H9 (cell line): Measurements from ENCODE around the gene SPATS2. TPM values are rescaled to one million over a fixed set of nuclear protein-coding genes. Genes with fewer than 3 reads are reported as not detected.

Experiments
- DNase-seq: peaks from one replicate; pipeline ENCODE4 v3.0.0-alpha.2; 2017
- H2AFZ ChIP-seq: one replicate; pipeline ENCODE4 v1.6.1; 2013; ENCODE audit warnings: mild to moderate bottlenecking, low read length, control low read depth, moderate library complexity
- H2AK5ac ChIP-seq: 2 replicates; pipeline ENCODE4 v1.6.1; 2013; ENCODE audit warnings: low read length, control low read depth, mixed read lengths; ENCODE audit not compliant: insufficient read length
- H2BK120ac ChIP-seq: one replicate; pipeline ENCODE4 v1.6.1; 2013; ENCODE audit warnings: low read depth, mild to moderate bottlenecking, low read length, control low read depth, inconsistent platforms; ENCODE audit not compliant: poor library complexity, severe bottlenecking
- H2BK12ac ChIP-seq: 2 replicates; pipeline ENCODE4 v1.6.1; 2013; ENCODE audit warnings: low read length, control low read depth, mixed read lengths, low read depth; ENCODE audit not compliant: insufficient read length
- H2BK15ac ChIP-seq: 2 replicates; pipeline ENCODE4 v1.6.1; 2013; ENCODE audit warnings: low read depth, low read length, control low read depth
- H2BK20ac ChIP-seq: one replicate; pipeline ENCODE4 v1.6.1; 2013; ENCODE audit warnings: low read depth, mild to moderate bottlenecking, low read length, control low read depth, inconsistent platforms; ENCODE audit not compliant: poor library complexity, severe bottlenecking
- H2BK5ac ChIP-seq: 2 replicates; pipeline ENCODE4 v1.6.1; 2013; ENCODE audit warnings: low read length, control low read depth, mixed read lengths; ENCODE audit not compliant: insufficient read length
- H3K14ac ChIP-seq: 2 replicates; pipeline ENCODE4 v1.6.1; 2013; ENCODE audit warnings: low read length, control low read depth; ENCODE audit not compliant: insufficient read depth
- H3K18ac ChIP-seq: 2 replicates; pipeline ENCODE4 v1.6.1; 2013; ENCODE audit warnings: low read depth, mild to moderate bottlenecking, mixed read lengths, low read length, control low read depth; ENCODE audit not compliant: insufficient read length
- H3K23ac ChIP-seq: 2 replicates; pipeline ENCODE4 v1.6.1; 2013; ENCODE audit warnings: low read length, control low read depth, mixed read lengths, low read depth; ENCODE audit not compliant: insufficient read length
- H3K23me2 ChIP-seq: 2 replicates; pipeline ENCODE4 v1.6.1; 2013; ENCODE audit warnings: low read depth, mild to moderate bottlenecking, mixed read lengths, low read length, control low read depth; ENCODE audit not compliant: insufficient read length, poor library complexity, severe bottlenecking
- H3K27ac ChIP-seq: 2 replicates; pipeline ENCODE4 v1.5.1; 2013; ENCODE audit warnings: low read length, control low read depth, mixed read lengths, low read depth; ENCODE audit not compliant: insufficient read length
- H3K27me3 ChIP-seq: 2 replicates; pipeline ENCODE4 v1.6.1; 2013; ENCODE audit warnings: low read length, control low read depth, inconsistent platforms; ENCODE audit not compliant: insufficient read depth
- H3K4ac ChIP-seq: 2 replicates; pipeline ENCODE4 v1.6.1; 2013; ENCODE audit warnings: low read depth, mild to moderate bottlenecking, control low read depth, inconsistent platforms, low read length, moderate library complexity
- H3K4me1 ChIP-seq: 2 replicates; pipeline ENCODE4 v1.6.1; 2013; ENCODE audit warnings: low read length, control low read depth, inconsistent platforms; ENCODE audit not compliant: insufficient read depth
- H3K4me2 ChIP-seq: 2 replicates; pipeline ENCODE4 v1.6.1; 2013; ENCODE audit warnings: low read length, control low read depth, mixed read lengths; ENCODE audit not compliant: insufficient read length, insufficient read depth
- H3K56ac ChIP-seq: 2 replicates; pipeline ENCODE4 v1.6.1; 2013; ENCODE audit warnings: low read depth, mild to moderate bottlenecking, mixed read lengths, low read length, control low read depth; ENCODE audit not compliant: insufficient read length
- H3K79me1 ChIP-seq: 2 replicates; pipeline ENCODE4 v1.6.1; 2013; ENCODE audit warnings: low read depth, mild to moderate bottlenecking, moderate library complexity, low read length, control low read depth, inconsistent platforms; ENCODE audit not compliant: insufficient read depth, poor library complexity, severe bottlenecking
- H3K79me2 ChIP-seq: 2 replicates; pipeline ENCODE4 v1.6.1; 2013; ENCODE audit warnings: low read length, control low read depth, inconsistent platforms; ENCODE audit not compliant: insufficient read depth
- H3K9ac ChIP-seq: 2 replicates; pipeline ENCODE4 v1.6.1; 2013; ENCODE audit warnings: low read length, control low read depth, mixed read lengths; ENCODE audit not compliant: insufficient read length; ENCODE audit errors: extremely low read depth
- H3K9me3 ChIP-seq: one replicate; pipeline ENCODE4 v1.6.1; 2013; ENCODE audit warnings: low read depth, low read length, inconsistent platforms; ENCODE audit not compliant: control insufficient read depth
- H3T11ph ChIP-seq: one replicate; pipeline ENCODE4 v1.6.1; 2013; ENCODE audit warnings: mild to moderate bottlenecking, low read length, control low read depth, inconsistent platforms
- H4K20me1 ChIP-seq: one replicate; pipeline ENCODE4 v1.6.1; 2013; ENCODE audit not compliant: control insufficient read depth, insufficient read length, insufficient read depth
- H4K5ac ChIP-seq: 2 replicates; pipeline ENCODE4 v1.6.1; 2013; ENCODE audit warnings: low read depth, mild to moderate bottlenecking, mixed read lengths, low read length, control low read depth; ENCODE audit not compliant: insufficient read length
- H4K8ac ChIP-seq: replicated peaks from 2 replicates; pipeline ENCODE4 v1.6.1; 2013; ENCODE audit warnings: low read length, control low read depth, mixed read lengths, low read depth; ENCODE audit not compliant: insufficient read length
- H4K91ac ChIP-seq: 2 replicates; pipeline ENCODE4 v1.6.1; 2013; ENCODE audit warnings: low read depth, mild to moderate bottlenecking, moderate library complexity, mixed read lengths, low read length, control low read depth; ENCODE audit not compliant: insufficient read length
- H3K27ac Mint-ChIP-seq, 3 experiments: 2 replicates in 2 of 3; 3 replicates in 1 of 3; pipeline ENCODE4 v1.8.0; 2020 to 2021; ENCODE audit warnings: mixed read lengths in 3 of 3, mild to moderate bottlenecking in 1 of 3, moderate library complexity in 1 of 3
- H3K27me3 Mint-ChIP-seq: 2 replicates; pipeline ENCODE4 v1.8.0; 2021; ENCODE audit warnings: low read depth, mild to moderate bottlenecking, moderate library complexity, mixed read lengths
- H3K36me3 Mint-ChIP-seq, 3 experiments: 2 replicates in 2 of 3; 3 replicates in 1 of 3; pipeline ENCODE4 v1.8.0; 2020 to 2021; ENCODE audit warnings: low read depth in 3 of 3, mixed read lengths in 3 of 3; ENCODE audit not compliant: insufficient read depth in 1 of 3
- H3K4me1 Mint-ChIP-seq, 2 experiments: 2 replicates each; pipeline ENCODE4 v1.8.0; 2020; ENCODE audit warnings: mixed read lengths in 2 of 2
- H3K4me3 Mint-ChIP-seq, 2 experiments: 2 replicates in 1 of 2; 3 replicates in 1 of 2; pipeline ENCODE4 v1.8.0; 2020 to 2021; ENCODE audit warnings: mild to moderate bottlenecking in 2 of 2, mixed read lengths in 2 of 2, moderate library complexity in 1 of 2
- H3K9me3 Mint-ChIP-seq, 2 experiments: 2 replicates in 1 of 2; 3 replicates in 1 of 2; pipeline ENCODE4 v1.8.0; 2020; ENCODE audit warnings: mild to moderate bottlenecking in 2 of 2, mixed read lengths in 2 of 2, moderate library complexity in 1 of 2
- WGBS: extraction: QIAGEN DNeasy Blood & Tissue Kit; methylation state at CpG from one replicate; pipeline ENCODE4 v1.1.7; 2013; ENCODE audit warnings: missing lambda C conversion rate, low lambda C conversion rate, mixed read lengths; ENCODE audit not compliant: insufficient read length; ENCODE audit errors: extremely low coverage; 5-methylcytosine and 5-hydroxymethylcytosine counted together
- total RNA-seq: library from RNA; stranded (reverse); gene quantifications from 2 replicates; pipeline ENCODE4 v1.2.1, GENCODE V29; 2021
- TF ChIP-seq, protein P1 (sequence below): fragments of 200-600 bp; sonication (generic); conservative IDR thresholded peaks from 3 replicates; pipeline ENCODE4 v1.8.0; 2021; ENCODE audit warnings: antibody characterized with exemption, mild to moderate bottlenecking

The SPATS2 gene
- total RNA-seq, 1 experiment from 2014 or later = 17.1 TPM

DNA sequence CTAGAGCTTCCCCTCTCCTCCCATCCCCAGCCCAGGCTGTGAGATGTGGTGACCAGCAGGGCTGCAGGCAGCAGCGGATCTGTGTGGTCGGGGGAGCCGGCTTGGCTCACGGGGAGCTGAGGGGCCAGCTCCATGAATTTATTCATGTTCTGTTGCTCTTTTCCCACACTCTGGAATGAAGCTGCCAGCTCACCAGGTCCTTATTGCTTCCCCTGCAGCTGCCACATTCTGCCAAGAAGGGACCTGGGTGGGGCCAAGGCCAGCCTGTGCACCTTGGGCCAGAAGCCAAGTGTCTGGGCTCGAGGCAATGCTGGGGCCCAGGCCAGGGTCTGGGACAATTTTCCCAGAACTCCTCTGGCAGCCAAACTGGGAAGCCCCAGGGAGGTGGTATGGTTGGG is 27.8 kb upstream of the SPATS2 start:
- H2AK5ac ChIP-seq = no peak overlapping the region
- Mint-ChIP-seq H3K9me3 (peaks cover 1 to 6% of the 10 kb centered on the region in 2 experiments; a peak in 3 of 5 replicates), H3K27ac (no peak overlapping the region), H3K4me1 (peaks cover 46 to 53% of the 10 kb centered on the region in 2 experiments), H3K4me3 (peak overlapping the region in 1 of 2 experiments; percentile 57; a peak in 2 of 5 replicates), H3K36me3 (peaks cover 0 to 1% (median 0%) of the 10 kb centered on the region in 3 experiments; a peak in 2 of 7 replicates), H3K27me3 (peaks cover 98% of the 10 kb centered on the region)
- H3K9me3 ChIP-seq = no peaks in the 10 kb centered on the region
- peaks cover 7% of the 10 kb centered on the region; the same call in 1 of the 2 replicates for H3K4me1 ChIP-seq
- H3K14ac ChIP-seq = no peak overlapping the region
- peaks cover 3% of the 10 kb centered on the region for H4K20me1 ChIP-seq
- no peak overlapping the region for H4K5ac ChIP-seq
- H4K91ac ChIP-seq = no peak overlapping the region
- no peak overlapping the region for H2BK12ac ChIP-seq
- no peak overlapping the region for H2BK20ac ChIP-seq
- H3K79me2 ChIP-seq = no peaks in the 10 kb centered on the region
- H4K8ac ChIP-seq = no peak overlapping the region
- WGBS = no CpG with 5 or more reads among the region's 5 CpGs
- no peak overlapping the region for H3K4me2 ChIP-seq
- no peak overlapping the region for H3K4ac ChIP-seq
- no peak for DNase-seq
- peaks cover 24% of the 10 kb centered on the region for H3K23me2 ChIP-seq
- no peak overlapping the region for H2AFZ ChIP-seq
- H2BK120ac ChIP-seq = no peak overlapping the region
- H2BK15ac ChIP-seq = no peak overlapping the region
- H2BK5ac ChIP-seq = no peak overlapping the region
- H3K56ac ChIP-seq = no peak overlapping the region
- no peak overlapping the region for H3K18ac ChIP-seq
- no peak overlapping the region for H3K9ac ChIP-seq
- no peaks in the 10 kb centered on the region for H3K79me1 ChIP-seq
- no peak overlapping the region for H3K27ac ChIP-seq
- H3K23ac ChIP-seq = no peak overlapping the region
- peaks cover 85% of the 10 kb centered on the region for H3K27me3 ChIP-seq
- TF ChIP-seq, protein P1, sequence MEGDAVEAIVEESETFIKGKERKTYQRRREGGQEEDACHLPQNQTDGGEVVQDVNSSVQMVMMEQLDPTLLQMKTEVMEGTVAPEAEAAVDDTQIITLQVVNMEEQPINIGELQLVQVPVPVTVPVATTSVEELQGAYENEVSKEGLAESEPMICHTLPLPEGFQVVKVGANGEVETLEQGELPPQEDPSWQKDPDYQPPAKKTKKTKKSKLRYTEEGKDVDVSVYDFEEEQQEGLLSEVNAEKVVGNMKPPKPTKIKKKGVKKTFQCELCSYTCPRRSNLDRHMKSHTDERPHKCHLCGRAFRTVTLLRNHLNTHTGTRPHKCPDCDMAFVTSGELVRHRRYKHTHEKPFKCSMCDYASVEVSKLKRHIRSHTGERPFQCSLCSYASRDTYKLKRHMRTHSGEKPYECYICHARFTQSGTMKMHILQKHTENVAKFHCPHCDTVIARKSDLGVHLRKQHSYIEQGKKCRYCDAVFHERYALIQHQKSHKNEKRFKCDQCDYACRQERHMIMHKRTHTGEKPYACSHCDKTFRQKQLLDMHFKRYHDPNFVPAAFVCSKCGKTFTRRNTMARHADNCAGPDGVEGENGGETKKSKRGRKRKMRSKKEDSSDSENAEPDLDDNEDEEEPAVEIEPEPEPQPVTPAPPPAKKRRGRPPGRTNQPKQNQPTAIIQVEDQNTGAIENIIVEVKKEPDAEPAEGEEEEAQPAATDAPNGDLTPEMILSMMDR = no peak
- H3T11ph ChIP-seq = no peak overlapping the region
